SH-SY5Y (cell line): Measurements from ENCODE around the gene C1QA.

Experiments used
- GATA2 ChIP-seq: IDR thresholded peaks from 2 replicates; pipeline ENCODE4 v1.6.1; 2011; ENCODE audit warnings: mild to moderate bottlenecking, low read depth, low read length
- GATA3 ChIP-seq: IDR thresholded peaks from 2 replicates; pipeline ENCODE4 v1.6.1; 2011; ENCODE audit warnings: low read depth, mild to moderate bottlenecking, low read length, moderate library complexity

- no peak for TF ChIP-seq GATA2
- TF ChIP-seq GATA3, result no peak
Measured at GRCh38 chr1:22595108-22595507, 41.3 kb upstream of the C1QA start.
